GM12864 (cell line): ENCODE measurements around the gene AKR1C4.
"Not testable (repeated sequence)": the region's sequence is repeated elsewhere in the genome, so short reads cannot be mapped to it uniquely, and the experiment has no call there.

Experiments
- DNase-seq: peaks from one replicate; pipeline ENCODE4 v3.0.0-alpha.2; 2011; ENCODE audit warnings: low read depth
- H3K4me3 ChIP-seq: 2 replicates; pipeline ENCODE4 v1.5.1; 2011; ENCODE audit warnings: mild to moderate bottlenecking, low read depth, low read length, control low read depth
- CTCF ChIP-seq: IDR thresholded peaks from 2 replicates; pipeline ENCODE4 v1.5.1; 2011; ENCODE audit warnings: low read depth, mild to moderate bottlenecking, moderate library complexity, low read length, control low read depth, inconsistent platforms; ENCODE audit errors: missing control alignments

AKR1C4 gene

GRCh38 chr10:5229019-5229418, 32.4 kb downstream of the AKR1C4 start:
- no peak overlapping the region for H3K4me3 ChIP-seq
- DNase-seq, result no peak
- TF ChIP-seq CTCF, result no peak

- DNase-seq, result no peak
- no peak for TF ChIP-seq CTCF
- no peak overlapping the region for H3K4me3 ChIP-seq
Observed at GRCh38 chr10:5233324-5233723, 36.7 kb downstream of the AKR1C4 start.

GRCh38 chr10:5234106-5234860, 37.6 kb downstream of the AKR1C4 start:
- H3K4me3 ChIP-seq, result no peak overlapping the region
- DNase-seq, result no peak
- TF ChIP-seq CTCF, result no peak

GRCh38 chr10:5237541-5237940, 40.9 kb downstream of the AKR1C4 start:
- not testable (repeated sequence) for H3K4me3 ChIP-seq, DNase-seq

- no peak for DNase-seq
- TF ChIP-seq CTCF, result no peak
- H3K4me3 ChIP-seq, result no peak overlapping the region
Observed at GRCh38 chr10:5242585-5242984, 45.9 kb downstream of the AKR1C4 start.

- H3K4me3 ChIP-seq, result no peak overlapping the region
- no peak for TF ChIP-seq CTCF
- no peak for DNase-seq
Observed at GRCh38 chr10:5243521-5243987, 46.9 kb downstream of the AKR1C4 start.

GRCh38 chr10:5252177-5253037, 55.8 kb downstream of the AKR1C4 start:
- no peak for TF ChIP-seq CTCF
- H3K4me3 ChIP-seq, result no peak overlapping the region
- no peak for DNase-seq
